DOHH2 (cell line): ENCODE data around the gene RPS6KA2.

ENCODE experiments used
- H3F3A ChIP-seq: fragments of 200-600 bp; sonication (generic), shearing (Covaris generic); 2 replicates; pipeline ENCODE4 v1.6.0; 2016; ENCODE audit warnings: antibody characterized with exemption, mild to moderate bottlenecking; ENCODE audit not compliant: control insufficient read depth, insufficient read depth
- H3K27ac ChIP-seq: fragments of 200-600 bp; sonication (generic); 2 replicates; pipeline ENCODE4 v1.5.1; 2014; ENCODE audit warnings: low read depth, mild to moderate bottlenecking, low read length, moderate library complexity
- H3K27me3 ChIP-seq: fragments of 200-600 bp; sonication (generic); 2 replicates; pipeline ENCODE4 v1.6.1; 2014; ENCODE audit warnings: mild to moderate bottlenecking, low read length, mixed read lengths; ENCODE audit not compliant: control insufficient read depth
- H3K36me3 ChIP-seq: fragments of 200-600 bp; sonication (generic); 2 replicates; pipeline ENCODE4 v1.6.1; 2014; ENCODE audit warnings: mild to moderate bottlenecking, low read length, moderate library complexity, mixed read lengths; ENCODE audit not compliant: control insufficient read depth
- H3K4me1 ChIP-seq: fragments of 200-600 bp; sonication (generic); 2 replicates; pipeline ENCODE4 v1.6.1; 2014; ENCODE audit warnings: mild to moderate bottlenecking, low read length, mixed read lengths; ENCODE audit not compliant: control insufficient read depth
- H3K4me2 ChIP-seq: fragments of 200-600 bp; sonication (generic); 2 replicates; pipeline ENCODE4 v1.6.0; 2014; ENCODE audit warnings: mild to moderate bottlenecking, low read length, moderate library complexity
- H3K4me3 ChIP-seq: fragments of 200-600 bp; sonication (generic); 2 replicates; pipeline ENCODE4 v1.5.1; 2014; ENCODE audit warnings: mild to moderate bottlenecking, low read length, mixed read lengths
- H3K79me2 ChIP-seq: fragments of 200-600 bp; sonication (generic); 2 replicates; pipeline ENCODE4 v1.6.1; 2014; ENCODE audit warnings: mild to moderate bottlenecking, low read length, mixed read lengths; ENCODE audit not compliant: control insufficient read depth
- H3K9me2 ChIP-seq: fragments of 200-600 bp; sonication (generic); replicated peaks from 2 replicates; pipeline ENCODE4 v1.6.1; 2014; ENCODE audit warnings: mild to moderate bottlenecking, low read length, mixed read lengths; ENCODE audit not compliant: control insufficient read depth
- H3K9me3 ChIP-seq: fragments of 200-600 bp; sonication (generic); 2 replicates; pipeline ENCODE4 v1.6.1; 2014; ENCODE audit warnings: antibody characterized with exemption, low read length, mixed read lengths; ENCODE audit not compliant: control insufficient read depth, insufficient read depth
- H4K20me1 ChIP-seq: fragments of 200-600 bp; sonication (generic); 2 replicates; pipeline ENCODE4 v1.6.0; 2014; ENCODE audit warnings: low read depth, mild to moderate bottlenecking, antibody characterized with exemption, low read length, moderate library complexity; ENCODE audit not compliant: control insufficient read depth, insufficient read depth
- CTCF ChIP-seq: fragments of 200-600 bp; sonication (generic); IDR thresholded peaks from one replicate; pipeline ENCODE4 v1.5.1; 2014; ENCODE audit warnings: antibody characterized with exemption, mild to moderate bottlenecking, low read depth, low read length; ENCODE audit not compliant: poor library complexity, severe bottlenecking
- EZH2phosphoT487 ChIP-seq: fragments of 200-600 bp; sonication (generic); IDR thresholded peaks from 2 replicates; pipeline ENCODE4 v1.6.1; 2017; ENCODE audit warnings: borderline replicate concordance, mild to moderate bottlenecking, antibody characterized with exemption, low read length, moderate library complexity, mixed read lengths

The RPS6KA2 gene

DNA sequence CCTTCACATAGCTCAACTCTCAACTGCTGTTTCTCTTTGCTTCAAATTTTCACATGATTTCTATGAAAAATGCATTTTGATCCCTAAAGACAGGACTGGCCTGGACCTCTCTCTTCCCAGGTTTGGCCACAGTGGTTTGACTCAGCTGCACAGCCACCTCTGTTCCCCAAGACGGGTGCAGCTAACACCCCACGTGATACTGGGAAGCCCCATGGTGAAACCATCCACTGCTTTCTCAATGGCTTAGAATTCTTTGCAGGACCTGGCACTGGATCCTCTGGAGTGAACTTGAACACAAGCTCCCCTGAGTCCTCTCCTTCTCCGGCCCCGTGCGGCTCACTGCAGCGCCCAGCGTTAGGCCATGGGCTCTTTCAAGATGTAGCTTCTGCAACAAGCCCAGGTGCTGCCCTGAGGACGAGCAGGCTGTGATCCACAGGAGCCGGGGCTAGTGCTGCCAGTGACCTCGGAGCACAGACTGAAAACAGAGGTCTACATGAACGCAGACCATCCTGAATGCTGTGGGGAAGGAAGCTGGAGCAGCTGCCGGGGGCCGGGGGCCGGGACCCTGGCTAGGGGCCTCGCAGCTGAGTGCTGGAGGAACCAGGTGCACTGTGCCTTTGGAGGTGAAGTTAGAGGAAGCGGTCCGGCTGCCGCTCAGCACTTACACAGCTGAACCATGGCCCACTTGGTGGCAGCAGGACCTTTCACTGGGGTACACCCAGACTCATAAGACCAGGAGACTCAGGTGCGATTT is 185.5 kb downstream of the RPS6KA2 start:
- Histone ChIP-seq H3K9me3 (no peaks in the 10 kb centered on the region), H3K4me2 (no peak overlapping the region), H3K9me2 (no peaks in the 10 kb centered on the region), H3K4me1 (peaks cover 30% of the 10 kb centered on the region), H3K27me3 (no peaks in the 10 kb centered on the region), H4K20me1 (no peaks in the 10 kb centered on the region), H3F3A (no peaks in the 10 kb centered on the region), H3K36me3 (no peaks in the 10 kb centered on the region), H3K27ac (no peak overlapping the region), H3K79me2 (no peaks in the 10 kb centered on the region), H3K4me3 (no peak overlapping the region)
- TF ChIP-seq EZH2phosphoT487, result no peak
- TF ChIP-seq CTCF, result peak; percentile 44

DNA sequence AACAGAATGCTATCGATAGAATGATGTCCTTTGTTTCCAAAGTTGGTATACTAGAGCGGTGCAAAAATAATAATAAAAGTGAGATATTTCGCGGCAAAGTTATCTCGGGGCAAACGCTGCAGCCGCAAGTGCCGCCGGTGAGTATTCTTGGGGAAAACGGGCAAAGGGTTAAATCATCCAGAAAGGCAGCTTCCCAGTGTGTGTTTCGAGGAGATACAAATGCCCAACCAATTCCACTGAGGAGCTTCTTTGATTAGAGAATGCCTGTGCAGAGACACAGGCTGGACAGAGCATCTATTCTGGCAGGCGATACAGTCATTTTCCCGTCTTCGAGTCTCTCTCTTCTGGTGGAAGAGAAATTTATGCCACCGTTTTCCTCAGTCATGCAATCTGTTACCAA is 186.3 kb downstream of the RPS6KA2 start:
- Histone ChIP-seq H3K9me2 (no peaks in the 10 kb centered on the region), H3K4me3 (no peak overlapping the region), H3K9me3 (no peaks in the 10 kb centered on the region), H3K4me2 (no peak overlapping the region), H3K27ac (no peak overlapping the region), H3K36me3 (no peaks in the 10 kb centered on the region), H3F3A (no peaks in the 10 kb centered on the region), H3K79me2 (no peaks in the 10 kb centered on the region), H3K4me1 (peaks cover 30% of the 10 kb centered on the region), H3K27me3 (no peaks in the 10 kb centered on the region), H4K20me1 (no peaks in the 10 kb centered on the region)
- no peak for TF ChIP-seq CTCF
- no peak for TF ChIP-seq EZH2phosphoT487

GRCh38 chr6:166440106-166440505 is 186.9 kb downstream of the RPS6KA2 start:
- no peak overlapping the region for H3K4me3 ChIP-seq
- H3K4me1 ChIP-seq, result peaks cover 30% of the 10 kb centered on the region
- no peaks in the 10 kb centered on the region for H3K27me3 ChIP-seq
- TF ChIP-seq CTCF (no peak), EZH2phosphoT487 (no peak)
- no peak overlapping the region for H3K27ac ChIP-seq
- H3K79me2 ChIP-seq, result no peaks in the 10 kb centered on the region
- no peaks in the 10 kb centered on the region for H3F3A ChIP-seq
- H3K9me2 ChIP-seq, result no peaks in the 10 kb centered on the region
- H3K4me2 ChIP-seq, result peak overlapping the region; percentile 31
- H3K9me3 ChIP-seq, result no peaks in the 10 kb centered on the region
- no peaks in the 10 kb centered on the region for H3K36me3 ChIP-seq
- H4K20me1 ChIP-seq, result no peaks in the 10 kb centered on the region
